Mucosa of descending colon (tissue), 3 donors: ENCODE measurements around the gene CPLX4. TPM values are rescaled to one million over a fixed set of nuclear protein-coding genes. Genes with fewer than 3 reads are reported as not detected.

Experiments used
- ATAC-seq: fragments of 200-7000 bp; cut with Tn5 transposase; one replicate; pipeline ENCODE4 v1.9.1; 2020; ENCODE audit warnings: mild to moderate bottlenecking, moderate library complexity
- DNase-seq, 3 donors: peaks; one replicate each; pipeline ENCODE4 v3.0.0-alpha.2; 2020
- H3K36me3 ChIP-seq: fragments of 200-600 bp; one replicate; pipeline ENCODE4 v1.8.0; 2021; ENCODE audit warnings: low read depth, mild to moderate bottlenecking
- H3K4me1 ChIP-seq: fragments of 200-600 bp; one replicate; pipeline ENCODE4 v1.8.0; 2021; ENCODE audit warnings: low read depth, mild to moderate bottlenecking
- H3K4me3 ChIP-seq: fragments of 200-600 bp; one replicate; pipeline ENCODE4 v1.8.0; 2021; ENCODE audit warnings: mild to moderate bottlenecking
- H3K9me3 ChIP-seq: fragments of 200-600 bp; one replicate; pipeline ENCODE4 v1.8.0; 2021; ENCODE audit warnings: mild to moderate bottlenecking
- CTCF ChIP-seq: fragments of 200-600 bp; IDR thresholded peaks from one replicate; pipeline ENCODE4 v1.8.0; 2022; ENCODE audit warnings: antibody characterized with exemption, mild to moderate bottlenecking
- intact Hi-C, 2 donors: fragments of 100-400 bp; cut with DNase I in 1 of 2; cut with micrococcal nuclease in 1 of 2; formaldehyde crosslinking; loops; one replicate each; pipeline versions ENCODE4 v1.11.0 to v1.11.1; 2022; cut with DNase I, micrococcal nuclease
- total RNA-seq, 3 donors: library from RNA; stranded (reverse); fragmentation: NEBNext Ultra II Directional in 2 of 3; extraction: Animal tissue kit (Norgen Biotek cat#: 25700) in 2 of 3; gene quantifications; one replicate each; pipeline versions ENCODE4 v1.2.1 to v1.2.4, GENCODE V29; 2021 to 2023
- donor health status: DM: no; HTN: no; CAD: no; lungs with moderate emphysema.
- donor health status: DM: no; HTN: no; CAD: no.
- donor health status: DM: no; HTN: yes; CAD: no.

CPLX4 gene
- total RNA-seq, 3 donors from 2014 or later: not detected

DNA sequence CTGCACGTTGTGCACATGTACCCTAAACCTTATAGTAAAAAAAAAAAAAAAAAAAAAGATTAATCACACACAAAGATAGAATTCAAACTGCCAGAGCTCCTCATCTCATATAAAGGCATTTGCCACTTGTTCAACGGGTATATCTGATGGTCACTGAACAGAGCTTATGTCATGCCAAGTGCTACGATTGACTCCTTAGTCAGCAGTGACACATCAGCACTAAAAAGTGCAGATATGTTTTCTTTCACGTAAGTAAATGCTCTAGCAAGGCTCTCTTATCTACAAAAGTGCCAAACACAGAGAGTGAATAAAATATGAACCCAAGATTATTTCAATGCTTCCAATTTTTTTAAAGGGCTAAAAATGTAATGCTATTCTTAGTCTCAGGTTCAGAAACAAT lies 39.5 kb upstream of the CPLX4 start:
- Histone ChIP-seq H3K4me3 (no peak overlapping the region), H3K36me3 (no peaks in the 10 kb centered on the region), H3K9me3 (no peaks in the 10 kb centered on the region), H3K4me1 (no peaks in the 10 kb centered on the region)
- intact Hi-C loops: no loop called here
- no peak for TF ChIP-seq CTCF
- ATAC-seq (peak; percentile 34), DNase-seq (peak in 1 of 3 donors; percentile 8)

DNA sequence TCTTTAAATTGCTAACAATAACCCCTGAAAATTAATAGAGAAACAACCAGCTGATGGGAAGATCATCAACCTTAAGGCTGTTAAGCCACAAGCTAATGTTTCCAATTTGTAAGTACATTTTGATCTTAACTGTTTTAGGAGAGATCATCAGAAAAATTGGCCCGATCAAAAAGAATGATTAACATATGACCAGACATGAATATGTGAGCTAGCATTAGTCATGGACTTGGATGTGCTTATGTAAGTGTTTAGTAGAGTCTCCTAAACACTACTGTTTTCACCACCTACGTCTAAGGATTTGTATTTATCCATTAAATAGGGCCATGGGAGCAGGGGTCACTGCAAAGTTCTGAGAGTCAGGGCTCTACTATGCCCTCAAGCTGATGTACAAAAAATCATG lies 36.3 kb upstream of the CPLX4 start:
- no peaks in the 10 kb centered on the region for H3K9me3 ChIP-seq
- DNase-seq (no peak), ATAC-seq (no peak)
- no peaks in the 10 kb centered on the region for H3K4me1 ChIP-seq
- intact Hi-C loops: no loop called here
- peaks cover 4% of the 10 kb centered on the region for H3K36me3 ChIP-seq
- no peak overlapping the region for H3K4me3 ChIP-seq
- TF ChIP-seq CTCF: no peak

DNA sequence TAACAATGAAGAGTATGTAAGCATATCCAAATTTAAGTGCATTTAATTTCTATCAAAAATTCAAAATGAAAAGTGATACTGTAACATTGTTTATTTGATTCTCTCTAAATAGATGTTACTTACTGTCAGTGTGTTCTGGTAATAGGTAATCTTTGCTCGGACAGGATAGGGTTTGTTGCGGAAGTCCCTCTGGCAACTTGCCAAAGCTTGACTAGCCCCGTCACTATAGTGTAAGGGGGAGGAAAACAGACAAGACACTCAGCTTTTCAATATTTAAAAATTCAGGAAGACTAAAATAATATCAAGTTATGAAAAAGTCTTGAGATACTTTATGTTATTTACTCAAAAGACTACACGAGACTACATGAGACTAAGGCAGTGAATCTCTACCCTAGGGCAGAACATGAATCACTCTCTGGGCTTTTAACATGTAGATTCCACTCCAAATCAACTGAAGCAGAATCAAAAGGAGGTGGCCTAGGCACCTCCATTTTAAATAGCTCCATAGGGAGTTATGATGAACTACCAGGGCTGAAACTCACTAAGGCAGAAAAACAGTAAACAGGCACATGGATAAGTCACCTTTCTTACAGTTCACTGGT lies 34.7 kb upstream of the CPLX4 start:
- Histone ChIP-seq H3K36me3 (peaks cover 4% of the 10 kb centered on the region), H3K9me3 (no peaks in the 10 kb centered on the region), H3K4me1 (no peaks in the 10 kb centered on the region), H3K4me3 (no peak overlapping the region)
- intact Hi-C loops: no loop called here
- no peak for ATAC-seq
- no peak for TF ChIP-seq CTCF
- DNase-seq: no peak

DNA sequence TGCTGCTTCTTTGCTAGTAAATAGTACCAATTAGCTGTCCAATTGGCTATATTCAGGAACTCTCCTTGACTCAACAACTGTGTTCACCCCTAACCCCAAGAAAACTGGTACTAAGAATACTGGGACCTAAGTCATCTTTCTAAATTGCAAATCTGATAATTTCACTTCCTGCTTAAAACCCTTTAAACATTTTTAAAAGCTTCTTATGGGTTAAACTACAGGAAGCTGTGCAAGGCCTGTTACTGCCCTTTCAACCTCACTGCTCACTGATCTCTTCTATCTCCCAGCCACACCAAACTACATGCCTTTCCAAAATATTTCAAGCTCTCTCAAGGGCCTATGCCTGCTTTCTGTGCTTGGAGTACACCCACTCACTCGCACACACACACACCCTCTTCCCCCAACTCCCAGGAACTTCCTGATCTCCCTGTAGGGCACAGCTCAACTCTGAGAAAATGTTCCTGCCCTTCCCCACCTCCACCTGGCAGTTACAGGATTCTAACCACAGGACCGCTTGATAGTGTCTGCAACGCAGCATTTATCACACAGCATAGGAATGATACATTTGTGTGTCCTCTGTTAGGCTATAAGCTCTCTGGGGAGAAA lies 33.9 kb upstream of the CPLX4 start:
- peaks cover 4% of the 10 kb centered on the region for H3K36me3 ChIP-seq
- H3K4me1 ChIP-seq: no peaks in the 10 kb centered on the region
- intact Hi-C loops: no loop called here
- no peak overlapping the region for H3K4me3 ChIP-seq
- no peak for ATAC-seq
- TF ChIP-seq CTCF: no peak
- H3K9me3 ChIP-seq: no peaks in the 10 kb centered on the region
- DNase-seq: no peak

GRCh38 chr18:59345556-59345955 lies 27.1 kb upstream of the CPLX4 start:
- DNase-seq: no peak
- ATAC-seq: no peak
- no peak for TF ChIP-seq CTCF
- intact Hi-C loops: no loop called here
- H3K36me3 ChIP-seq: peaks cover 5% of the 10 kb centered on the region
- no peaks in the 10 kb centered on the region for H3K4me1 ChIP-seq
- peaks cover 5% of the 10 kb centered on the region for H3K9me3 ChIP-seq
- H3K4me3 ChIP-seq: no peak overlapping the region
